ENCODE data around the gene PLXNA4.

DNA sequence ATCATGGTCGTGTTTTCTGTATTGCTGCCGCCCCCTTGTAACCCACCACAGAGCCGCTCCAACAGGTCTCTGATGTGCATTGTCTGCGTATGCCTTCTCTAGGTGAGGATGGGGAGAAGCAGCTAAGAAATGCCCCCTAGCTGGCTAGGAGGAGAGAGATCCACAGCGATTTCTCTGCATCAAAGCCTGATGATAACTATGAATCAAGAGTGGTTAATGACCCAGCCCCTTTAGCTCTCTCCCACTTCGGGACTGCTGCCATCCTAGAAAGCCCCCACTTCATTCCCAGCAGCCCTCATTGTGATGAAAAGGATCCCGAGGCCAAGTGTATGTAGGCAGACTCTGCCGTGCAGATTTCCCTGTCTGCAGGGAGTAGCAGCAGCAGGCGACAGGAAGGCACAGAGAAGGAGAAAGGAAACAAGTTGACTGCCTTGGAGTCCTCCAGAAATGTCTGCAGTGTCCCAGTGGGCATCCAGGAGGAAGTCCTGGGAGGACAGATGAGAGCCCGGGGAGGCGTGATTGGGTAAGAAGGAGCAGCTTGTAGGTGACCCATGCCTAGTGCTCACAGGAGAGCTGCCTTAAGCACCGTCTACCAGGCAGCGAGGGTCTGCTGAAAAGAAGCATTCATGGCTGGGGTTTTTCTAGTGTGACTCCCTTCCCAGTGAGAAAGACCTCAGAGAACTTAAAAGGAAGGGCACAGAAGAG is 2.9 kb downstream of the PLXNA4 start:
- TF ChIP-seq CTCF (IDR thresholded peaks at IDR 0.05) (no peak), POLR2A (IDR thresholded peaks at IDR 0.05) (no peak)

Data from body of pancreas (tissue), 4 donors.